ENCODE data around the gene THSD4.

DNA sequence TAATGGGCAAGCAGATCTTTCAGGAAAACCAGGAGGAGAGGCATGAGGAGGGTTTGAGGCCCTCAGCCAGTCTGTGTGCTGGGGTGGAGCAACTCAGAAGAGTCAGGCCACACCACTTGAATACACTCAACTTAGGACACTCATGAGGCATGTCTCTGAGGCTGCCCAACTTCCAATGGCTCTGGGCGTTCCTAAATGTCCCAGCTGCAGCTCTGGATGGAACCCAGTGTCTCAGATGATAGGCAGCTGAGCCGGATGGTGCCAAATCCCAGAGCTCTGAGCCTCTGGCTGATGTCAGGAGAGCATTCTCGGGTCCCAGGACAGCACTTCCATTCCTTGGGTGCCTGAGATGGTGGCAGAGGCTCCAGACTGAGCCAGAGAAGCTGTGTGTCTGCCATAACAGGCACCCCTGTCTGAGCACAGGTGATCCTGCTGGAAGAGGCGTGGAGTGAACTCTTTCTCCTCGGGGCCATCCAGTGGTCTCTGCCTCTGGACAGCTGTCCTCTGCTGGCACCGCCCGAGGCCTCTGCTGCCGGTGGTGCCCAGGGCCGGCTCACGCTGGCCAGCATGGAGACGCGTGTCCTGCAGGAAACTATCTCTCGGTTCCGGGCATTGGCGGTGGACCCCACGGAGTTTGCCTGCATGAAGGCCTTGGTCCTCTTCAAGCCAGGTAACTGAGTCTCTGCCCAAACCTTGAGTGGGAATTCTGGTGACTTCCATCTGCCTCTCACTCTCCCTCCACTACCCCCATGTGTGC is 697.9 kb downstream of the THSD4 start:
- TF ChIP-seq ZNF274 (IDR thresholded peaks at IDR 0.05; ENCODE audit: low read depth, low read length) (no peak), YY1 (IDR thresholded peaks at IDR 0.05; ENCODE audit: insufficient read depth, insufficient read length) (no peak), SUZ12 (IDR thresholded peaks at IDR 0.05; ENCODE audit: extremely low read depth, insufficient read depth, insufficient read length) (no peak)

Measured in NT2/D1 (cell line).